A549 (cell line): ENCODE results near the gene CANT1. TPM values are rescaled to one million over a fixed set of nuclear protein-coding genes. Genes with fewer than 3 reads are reported as not detected.
A peak's percentile ranks its signal among the peaks of the same experiment; 100 is the strongest.

ENCODE experiments used
- ATAC-seq, 2 experiments: fragments of 200-7000 bp in 1 of 2; fragments of >200 bp in 1 of 2; cut with Nextera tagmentation in 1 of 2; cut with Tn5 transposase in 1 of 2; 3 replicates each; pipeline versions ENCODE4 v1.8.0 to v1.9.1; 2018 to 2020; ENCODE audit warnings: mild to moderate bottlenecking in 1 of 2, moderate library complexity in 1 of 2
- CTCF ChIA-PET: fragments of 300-600 bp; sonication (Branson Sonifier 250); formaldehyde crosslinking; extraction: SDS; loops from one replicate; lab custom pipeline; 2021; ENCODE audit warnings: antibody characterized with exemption, inconsistent platforms; lab: Yijun Ruan, JAX
- POLR2A ChIA-PET: fragments of 350-600 bp; formaldehyde crosslinking; extraction: SDS; loops from one replicate; lab custom pipeline; 2021; ENCODE audit warnings: antibody characterized with exemption, inconsistent platforms; lab: Yijun Ruan, JAX
- DNase-seq, 2 experiments: peaks; one replicate each; pipeline versions ENCODE4 v3.0.0 to v3.0.0-alpha.2; 2011 to 2016; ENCODE audit warnings: low read depth in 1 of 2, low spot score in 1 of 2
- FAIRE-seq: peaks from 2 replicates; lab custom pipeline; 2011; peaks lifted over from hg19 to GRCh38; lab: Jason Lieb, UNC
- H3K27ac ChIP-seq, 2 experiments: fragments of >200 bp; sonication (Bioruptor Twin); formaldehyde crosslinking; 3 replicates each; pipeline ENCODE4 v1.5.1; 2016 to 2017
- H3K4me1 ChIP-seq: fragments of >200 bp; sonication (Bioruptor Twin); formaldehyde crosslinking; 3 replicates; pipeline ENCODE4 v1.6.1; 2016
- H3K4me2 ChIP-seq: fragments of >200 bp; sonication (Bioruptor Twin); formaldehyde crosslinking; 3 replicates; pipeline ENCODE4 v1.6.1; 2016
- H3K4me3 ChIP-seq: fragments of >200 bp; sonication (Bioruptor Twin); formaldehyde crosslinking; 3 replicates; pipeline ENCODE4 v1.5.1; 2016
- H3K9me3 ChIP-seq: fragments of >200 bp; sonication (Bioruptor Twin); formaldehyde crosslinking; 3 replicates; pipeline ENCODE4 v1.6.1; 2016
- CHD4 ChIP-seq: fragments of 200-600 bp; sonication (generic); IDR thresholded peaks from 2 replicates; pipeline ENCODE4 v1.6.1; 2016; ENCODE audit warnings: antibody characterized with exemption, mild to moderate bottlenecking, borderline replicate concordance
- CTCF ChIP-seq: fragments of >200 bp; sonication (Bioruptor Twin); formaldehyde crosslinking; IDR thresholded peaks from 3 replicates; pipeline ENCODE4 v1.5.1; 2016
- EHMT2 ChIP-seq: fragments of 200-600 bp; sonication (generic); IDR thresholded peaks from 2 replicates; pipeline ENCODE4 v1.6.1; 2016; ENCODE audit warnings: antibody characterized with exemption, low read depth, mild to moderate bottlenecking, moderate library complexity
- EP300 ChIP-seq, 2 experiments: fragments of >200 bp; sonication (Bioruptor Twin); formaldehyde crosslinking; IDR thresholded peaks; 2 replicates in 1 of 2; 3 replicates in 1 of 2; pipeline ENCODE4 v1.6.1; 2016 to 2017
- ESRRA ChIP-seq: fragments of 150-350 bp; IDR thresholded peaks from 2 replicates; pipeline ENCODE4 v1.6.1; 2014; ENCODE audit warnings: mild to moderate bottlenecking, low read length, borderline replicate concordance
- FOSB ChIP-seq: fragments of 250-450 bp; sonication (Bioruptor Pico); IDR thresholded peaks from 2 replicates; pipeline ENCODE4 v1.5.0; 2020; ENCODE audit warnings: mild to moderate bottlenecking, moderate library complexity
- HEYL ChIP-seq: fragments of 250-450 bp; sonication (Bioruptor Pico); IDR thresholded peaks from 2 replicates; pipeline ENCODE4 v1.8.0; 2021; ENCODE audit warnings: mild to moderate bottlenecking, moderate library complexity
- KDM1A ChIP-seq: fragments of 200-600 bp; sonication (generic); IDR thresholded peaks from 2 replicates; pipeline ENCODE4 v1.6.1; 2016; ENCODE audit warnings: low read depth, mild to moderate bottlenecking
- MAX ChIP-seq: IDR thresholded peaks from 2 replicates; pipeline ENCODE4 v1.6.1; 2012
- RAD21 ChIP-seq, 2 experiments: fragments of >200 bp in 1 of 2; sonication (Bioruptor Twin) in 1 of 2; formaldehyde crosslinking in 1 of 2; IDR thresholded peaks in 1 of 2; conservative IDR thresholded peaks in 1 of 2; 2 replicates in 1 of 2; 3 replicates in 1 of 2; pipeline ENCODE4 v1.6.1; 2012 to 2018; ENCODE audit warnings: inconsistent platforms in 1 of 2
- SMC3 ChIP-seq: fragments of >200 bp; sonication (Bioruptor Twin); formaldehyde crosslinking; IDR thresholded peaks from 3 replicates; pipeline ENCODE4 v1.6.1; 2018; ENCODE audit warnings: inconsistent platforms
- SREBF2 ChIP-seq: fragments of 450-650 bp; IDR thresholded peaks from 2 replicates; pipeline ENCODE4 v1.6.1; 2014; ENCODE audit warnings: mild to moderate bottlenecking, moderate library complexity
- TP53 ChIP-seq: fragments of 250-450 bp; sonication (Bioruptor Pico); IDR thresholded peaks from 2 replicates; pipeline ENCODE4 v1.5.0; 2021; ENCODE audit warnings: mild to moderate bottlenecking, moderate library complexity
- WGBS: methylation state at CpG from one replicate; pipeline ENCODE4 v1.1.6; 2017; ENCODE audit errors: missing lambda C conversion rate; 5-methylcytosine and 5-hydroxymethylcytosine counted together
- polyA plus RNA-seq, 4 experiments: library from polyadenylated mRNA; depleted of rRNA in 3 of 4; stranded (reverse); fragments of >200 nt; fragmentation: RNase III in 1 of 4; extraction: RNeasy Plus Mini Kit Qiagen cat#74134 plus additional on column Dnase treatment in 1 of 4; gene quantifications; 2 replicates in 3 of 4; 3 replicates in 1 of 4; pipeline ENCODE4 v1.2.3, GENCODE V29; 2011 to 2017
- TF ChIP-seq, protein P1 (sequence below): fragments of 200-600 bp; sonication (generic); IDR thresholded peaks from 2 replicates; pipeline ENCODE4 v1.6.1; 2016; ENCODE audit warnings: antibody characterized with exemption, mild to moderate bottlenecking, moderate library complexity

CANT1 gene
- polyA plus RNA-seq, 2 of the 4 experiments (the other 2 are of a cell fraction): 65.5 to 67.6 TPM

GRCh38 chr17:79028496-79029326 lies 19.1 kb upstream of the CANT1 start:
- H3K27ac ChIP-seq: peak overlapping the region; percentile 78 to 88
- FAIRE-seq: peak; percentile 28
- H3K4me1 ChIP-seq: peaks cover 46% of the 10 kb centered on the region

DNA sequence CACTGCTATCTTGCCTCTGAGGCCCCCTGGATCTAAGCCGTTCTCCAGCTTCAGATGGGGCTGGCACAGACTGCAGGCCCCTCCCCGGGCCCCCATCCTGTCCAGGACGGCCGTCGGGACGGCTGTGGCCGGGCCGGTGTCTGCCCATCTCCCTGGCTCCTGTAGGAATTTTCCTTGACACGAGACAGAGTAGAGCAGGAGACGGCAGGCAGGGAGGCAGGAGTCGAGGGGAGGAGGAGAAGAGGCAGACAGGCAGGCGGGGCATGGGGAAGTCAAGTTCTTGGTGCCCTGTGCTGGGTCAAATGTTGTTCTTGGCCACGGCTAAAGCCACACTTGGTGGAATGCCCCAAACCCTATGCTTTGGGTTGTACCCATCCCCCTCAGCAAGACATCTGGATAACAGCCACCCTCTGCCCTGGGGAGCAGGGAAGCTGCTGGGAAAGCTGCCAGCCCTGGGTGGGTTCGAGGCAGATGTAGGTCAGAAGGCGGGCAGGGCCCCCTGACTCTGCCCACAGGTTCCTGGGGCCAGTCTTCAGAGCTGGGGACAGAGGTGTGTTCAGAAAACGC lies 18.4 kb upstream of the CANT1 start:
- peak in 1 of 2 experiments; percentile 4; a peak in 3 of 6 replicates for ATAC-seq
- Histone ChIP-seq H3K4me1 (peaks cover 51% of the 10 kb centered on the region), H3K9me3 (no peaks in the 10 kb centered on the region), H3K27ac (peak overlapping the region; percentile 78 to 88), H3K4me2 (peak overlapping the region; percentile 88), H3K4me3 (no peak overlapping the region)
- ChIA-PET CTCF (interaction anchor here (0.9 to 18.2 kb wide), 11 partner anchors 11 to 364 kb away, joined by 3 to 376 read pairs (median 19); partner anchors contain the start of gene CANT1), POLR2A (interaction anchor here (1.0 to 3.5 kb wide), 6 partner anchors 8 to 94 kb away, joined by 3 to 34 read pairs (median 6); partner anchors contain the start of gene CANT1)
- no peak for TF ChIP-seq MAX
- no peak for TF ChIP-seq EP300 (IDR thresholded peaks at IDR 0.05)
- TF ChIP-seq SMC3: no peak
- TF ChIP-seq FOSB (CRISPR knock-in tag): no peak
- TF ChIP-seq CHD4: no peak
- no peak for TF ChIP-seq CTCF
- no peak for TF ChIP-seq RAD21 (conservative IDR thresholded peaks at IDR 0.05 in 1 of 2, IDR thresholded peaks at IDR 0.05 in 1 of 2)
- TF ChIP-seq, protein P1, sequence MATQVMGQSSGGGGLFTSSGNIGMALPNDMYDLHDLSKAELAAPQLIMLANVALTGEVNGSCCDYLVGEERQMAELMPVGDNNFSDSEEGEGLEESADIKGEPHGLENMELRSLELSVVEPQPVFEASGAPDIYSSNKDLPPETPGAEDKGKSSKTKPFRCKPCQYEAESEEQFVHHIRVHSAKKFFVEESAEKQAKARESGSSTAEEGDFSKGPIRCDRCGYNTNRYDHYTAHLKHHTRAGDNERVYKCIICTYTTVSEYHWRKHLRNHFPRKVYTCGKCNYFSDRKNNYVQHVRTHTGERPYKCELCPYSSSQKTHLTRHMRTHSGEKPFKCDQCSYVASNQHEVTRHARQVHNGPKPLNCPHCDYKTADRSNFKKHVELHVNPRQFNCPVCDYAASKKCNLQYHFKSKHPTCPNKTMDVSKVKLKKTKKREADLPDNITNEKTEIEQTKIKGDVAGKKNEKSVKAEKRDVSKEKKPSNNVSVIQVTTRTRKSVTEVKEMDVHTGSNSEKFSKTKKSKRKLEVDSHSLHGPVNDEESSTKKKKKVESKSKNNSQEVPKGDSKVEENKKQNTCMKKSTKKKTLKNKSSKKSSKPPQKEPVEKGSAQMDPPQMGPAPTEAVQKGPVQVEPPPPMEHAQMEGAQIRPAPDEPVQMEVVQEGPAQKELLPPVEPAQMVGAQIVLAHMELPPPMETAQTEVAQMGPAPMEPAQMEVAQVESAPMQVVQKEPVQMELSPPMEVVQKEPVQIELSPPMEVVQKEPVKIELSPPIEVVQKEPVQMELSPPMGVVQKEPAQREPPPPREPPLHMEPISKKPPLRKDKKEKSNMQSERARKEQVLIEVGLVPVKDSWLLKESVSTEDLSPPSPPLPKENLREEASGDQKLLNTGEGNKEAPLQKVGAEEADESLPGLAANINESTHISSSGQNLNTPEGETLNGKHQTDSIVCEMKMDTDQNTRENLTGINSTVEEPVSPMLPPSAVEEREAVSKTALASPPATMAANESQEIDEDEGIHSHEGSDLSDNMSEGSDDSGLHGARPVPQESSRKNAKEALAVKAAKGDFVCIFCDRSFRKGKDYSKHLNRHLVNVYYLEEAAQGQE: no peak
- TF ChIP-seq EHMT2: no peak
- no peak for TF ChIP-seq TP53 (CRISPR knock-in tag)
- TF ChIP-seq HEYL (CRISPR knock-in tag): no peak
- TF ChIP-seq ESRRA: no peak
- no peak for TF ChIP-seq SREBF2
- no peak for TF ChIP-seq KDM1A
- FAIRE-seq: no peak
- no peak for DNase-seq
- 53% methylated on average over 16 of the region's 16 CpGs for WGBS

More at GRCh38 chr17:79028496-79029326, 19.1 kb upstream of the CANT1 start:
- TF ChIP-seq RAD21 (conservative IDR thresholded peaks at IDR 0.05 in 1 of 2, IDR thresholded peaks at IDR 0.05 in 1 of 2) (0 out of 5 replicates have a peak, but pooled peaks have one; percentile 27 to 32), CHD4 (no peak), CTCF (peak; percentile 48; the same call in 2 of the 3 replicates)
- H3K9me3 ChIP-seq: no peaks in the 10 kb centered on the region
- ATAC-seq (peak in 1 of 2 experiments; percentile 34; a peak in 2 of 6 replicates), DNase-seq (no peak)
- peak overlapping the region; percentile 88 for H3K4me2 ChIP-seq
- H3K4me3 ChIP-seq: no peak overlapping the region
- POLR2A ChIA-PET: interaction anchor here (1.0 to 3.5 kb wide), 3 partner anchors 8 to 12 kb away, joined by 4 to 34 read pairs (median 6); no protein-coding TSS in a partner anchor
- 82% methylated on average over 17 of the region's 17 CpGs for WGBS
- CTCF ChIA-PET: interaction anchor here (0.7 to 18.2 kb wide), 13 partner anchors 11 to 363 kb away, joined by 3 to 376 read pairs (median 7); partner anchors contain the start of gene CANT1
